ENCODE measurements around the gene CYP4X1.
"Not testable (repeated sequence)": the region's sequence is repeated elsewhere in the genome, so short reads cannot be mapped to it uniquely, and the experiment has no call there.

Gene CYP4X1

GRCh38 chr1:47030170-47030805 lies 6.8 kb downstream of the CYP4X1 start:
- Mint-ChIP-seq H3K4me1 (no peaks in the 10 kb centered on the region), H3K36me3 (no peaks in the 10 kb centered on the region), H3K27me3 (peaks cover 14 to 37% of the 10 kb centered on the region in 2 donors), H3K9me3 (no peaks in the 10 kb centered on the region), H3K27ac (no peak overlapping the region), H3K4me3 (no peak overlapping the region)
- ATAC-seq (replicated peaks): no peak
- DNase-seq: no peak

GRCh38 chr1:47031059-47031458 lies 7.6 kb downstream of the CYP4X1 start:
- H3K9me3 Mint-ChIP-seq: no peaks in the 10 kb centered on the region
- no peak overlapping the region for H3K4me3 Mint-ChIP-seq
- H3K4me1 Mint-ChIP-seq: no peaks in the 10 kb centered on the region
- H3K27ac Mint-ChIP-seq: no peak overlapping the region
- no peaks in the 10 kb centered on the region for H3K36me3 Mint-ChIP-seq
- ATAC-seq (replicated peaks): no peak
- DNase-seq: no peak
- peaks cover 12 to 30% of the 10 kb centered on the region in 2 donors for H3K27me3 Mint-ChIP-seq

- Mint-ChIP-seq H3K9me3 (no peaks in the 10 kb centered on the region), H3K4me3 (no peak overlapping the region), H3K27me3 (peaks cover 12 to 30% of the 10 kb centered on the region in 2 donors), H3K4me1 (no peaks in the 10 kb centered on the region), H3K27ac (no peak overlapping the region), H3K36me3 (no peaks in the 10 kb centered on the region)
- no peak for DNase-seq
- ATAC-seq (replicated peaks): no peak
These were observed 8.1 kb downstream of the CYP4X1 start for GRCh38 chr1:47031585-47031984.

GRCh38 chr1:47036764-47037163 lies 13.3 kb downstream of the CYP4X1 start:
- DNase-seq (no peak), ATAC-seq (replicated peaks) (no peak)
- Mint-ChIP-seq H3K9me3 (no peaks in the 10 kb centered on the region), H3K27me3 (peaks cover 7 to 12% of the 10 kb centered on the region in 2 donors), H3K36me3 (no peaks in the 10 kb centered on the region), H3K27ac (no peak overlapping the region), H3K4me1 (no peaks in the 10 kb centered on the region), H3K4me3 (no peak overlapping the region)

GRCh38 chr1:47059376-47059775 lies 35.9 kb downstream of the CYP4X1 start:
- ATAC-seq (replicated peaks) (no peak), DNase-seq (no peak)
- H3K4me1 Mint-ChIP-seq: no peaks in the 10 kb centered on the region
- peaks cover 0 to 4% of the 10 kb centered on the region in 2 donors for H3K36me3 Mint-ChIP-seq
- H3K27ac Mint-ChIP-seq: no peak overlapping the region
- H3K9me3 Mint-ChIP-seq: peaks cover 8 to 9% of the 10 kb centered on the region in 2 donors
- peaks cover 21 to 46% of the 10 kb centered on the region in 2 donors for H3K27me3 Mint-ChIP-seq
- no peak overlapping the region for H3K4me3 Mint-ChIP-seq

GRCh38 chr1:47067097-47067594 lies 43.7 kb downstream of the CYP4X1 start, which contains the start of gene CYP4Z1:
Gene CYP4Z1 (plus strand): TSS chr1:47067231. CDS start chr1:47067491, 260 bp downstream.
- Mint-ChIP-seq H3K27ac (no peak within 1 kb of the TSS), H3K4me3 (no peak within 1 kb of the TSS), H3K27me3 (peaks cover 9 to 17% of the 10 kb centered on the region in 2 donors), H3K9me3 (no peaks in the 10 kb centered on the region), H3K36me3 (no peaks in the 10 kb centered on the region), H3K4me1 (no peaks in the 10 kb centered on the region)
- DNase-seq (no peak), ATAC-seq (replicated peaks) (no peak)

GRCh38 chr1:47069080-47069479 lies 45.6 kb downstream of the CYP4X1 start:
- not testable (repeated sequence) for H3K36me3 Mint-ChIP-seq; ATAC-seq (replicated peaks); H3K4me3 Mint-ChIP-seq; H3K4me1 Mint-ChIP-seq; H3K27ac Mint-ChIP-seq; H3K27me3 Mint-ChIP-seq; DNase-seq; H3K9me3 Mint-ChIP-seq

GRCh38 chr1:47069509-47069908 lies 46.0 kb downstream of the CYP4X1 start:
- H3K9me3 Mint-ChIP-seq; H3K27ac Mint-ChIP-seq; H3K4me1 Mint-ChIP-seq; DNase-seq; H3K27me3 Mint-ChIP-seq; H3K4me3 Mint-ChIP-seq; ATAC-seq (replicated peaks); H3K36me3 Mint-ChIP-seq: not testable (repeated sequence)

- not testable (repeated sequence) for H3K4me1 Mint-ChIP-seq; H3K9me3 Mint-ChIP-seq; H3K4me3 Mint-ChIP-seq; H3K27me3 Mint-ChIP-seq; H3K27ac Mint-ChIP-seq; ATAC-seq (replicated peaks); H3K36me3 Mint-ChIP-seq; DNase-seq
These were observed 65.9 kb downstream of the CYP4X1 start for GRCh38 chr1:47089356-47089755.

GRCh38 chr1:47091476-47091875 lies 68.0 kb downstream of the CYP4X1 start:
- H3K4me3 Mint-ChIP-seq; H3K9me3 Mint-ChIP-seq; H3K27ac Mint-ChIP-seq; H3K27me3 Mint-ChIP-seq; H3K4me1 Mint-ChIP-seq; H3K36me3 Mint-ChIP-seq; ATAC-seq (replicated peaks); DNase-seq: not testable (repeated sequence)

All from stimulated activated naive B cell treated with anti-CD40 and anti-IgM and Interleukin-4, amounts not matched to agents 10 μg/mL and 1 μg/mL and 100 μg/mL, for 72 hours (primary cell).